ENCODE data around the gene STX4. TPM values are rescaled to one million over a fixed set of nuclear protein-coding genes. Genes with fewer than 3 reads are reported as not detected.

Gene STX4
- total and polyA plus RNA-seq, 9 of the 15 experiments (the other 6 are each of a cell fraction or from before 2014, with no cell fraction given) = 3.2 to 48.0 (median 21.5) TPM

DNA sequence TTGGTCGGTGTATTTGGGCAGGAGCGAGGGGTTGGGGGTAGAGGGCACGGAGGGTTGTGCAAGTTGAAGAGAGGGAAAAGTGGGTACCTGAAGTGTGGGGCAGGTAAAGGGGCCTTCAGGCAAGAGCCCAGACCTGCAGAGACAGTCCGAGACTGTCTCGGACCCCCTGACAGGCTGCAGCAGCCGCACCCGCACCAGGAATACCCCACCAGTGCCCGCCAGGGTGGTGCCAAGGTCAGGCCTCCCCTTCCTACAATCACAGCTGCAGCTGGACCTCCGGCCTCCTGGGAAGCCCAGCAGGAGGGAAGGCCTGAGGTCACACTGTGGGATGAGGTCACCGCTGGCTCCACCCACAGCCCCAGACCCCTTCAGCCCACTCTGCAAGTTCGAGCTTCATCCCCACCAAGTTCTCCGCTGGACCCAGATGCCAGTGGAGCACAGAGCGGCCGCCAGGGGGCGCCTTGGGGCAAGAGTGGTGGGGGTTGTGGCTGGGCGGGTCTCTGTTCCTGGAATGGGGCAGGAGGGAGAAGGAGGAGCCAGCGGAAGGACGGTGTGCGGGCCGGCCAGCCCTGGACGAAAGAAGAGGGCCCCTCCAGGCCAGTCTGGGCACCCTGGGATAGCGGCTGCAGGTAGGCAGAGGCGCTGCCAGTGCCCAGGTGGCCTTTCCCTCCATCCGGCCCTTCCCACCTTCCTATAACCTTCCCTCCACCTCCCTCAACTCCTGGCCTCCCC lies 48.5 kb upstream of the STX4 start, which contains the start of gene HSD3B7 (continued):
- TF ChIP-seq, protein P1, sequence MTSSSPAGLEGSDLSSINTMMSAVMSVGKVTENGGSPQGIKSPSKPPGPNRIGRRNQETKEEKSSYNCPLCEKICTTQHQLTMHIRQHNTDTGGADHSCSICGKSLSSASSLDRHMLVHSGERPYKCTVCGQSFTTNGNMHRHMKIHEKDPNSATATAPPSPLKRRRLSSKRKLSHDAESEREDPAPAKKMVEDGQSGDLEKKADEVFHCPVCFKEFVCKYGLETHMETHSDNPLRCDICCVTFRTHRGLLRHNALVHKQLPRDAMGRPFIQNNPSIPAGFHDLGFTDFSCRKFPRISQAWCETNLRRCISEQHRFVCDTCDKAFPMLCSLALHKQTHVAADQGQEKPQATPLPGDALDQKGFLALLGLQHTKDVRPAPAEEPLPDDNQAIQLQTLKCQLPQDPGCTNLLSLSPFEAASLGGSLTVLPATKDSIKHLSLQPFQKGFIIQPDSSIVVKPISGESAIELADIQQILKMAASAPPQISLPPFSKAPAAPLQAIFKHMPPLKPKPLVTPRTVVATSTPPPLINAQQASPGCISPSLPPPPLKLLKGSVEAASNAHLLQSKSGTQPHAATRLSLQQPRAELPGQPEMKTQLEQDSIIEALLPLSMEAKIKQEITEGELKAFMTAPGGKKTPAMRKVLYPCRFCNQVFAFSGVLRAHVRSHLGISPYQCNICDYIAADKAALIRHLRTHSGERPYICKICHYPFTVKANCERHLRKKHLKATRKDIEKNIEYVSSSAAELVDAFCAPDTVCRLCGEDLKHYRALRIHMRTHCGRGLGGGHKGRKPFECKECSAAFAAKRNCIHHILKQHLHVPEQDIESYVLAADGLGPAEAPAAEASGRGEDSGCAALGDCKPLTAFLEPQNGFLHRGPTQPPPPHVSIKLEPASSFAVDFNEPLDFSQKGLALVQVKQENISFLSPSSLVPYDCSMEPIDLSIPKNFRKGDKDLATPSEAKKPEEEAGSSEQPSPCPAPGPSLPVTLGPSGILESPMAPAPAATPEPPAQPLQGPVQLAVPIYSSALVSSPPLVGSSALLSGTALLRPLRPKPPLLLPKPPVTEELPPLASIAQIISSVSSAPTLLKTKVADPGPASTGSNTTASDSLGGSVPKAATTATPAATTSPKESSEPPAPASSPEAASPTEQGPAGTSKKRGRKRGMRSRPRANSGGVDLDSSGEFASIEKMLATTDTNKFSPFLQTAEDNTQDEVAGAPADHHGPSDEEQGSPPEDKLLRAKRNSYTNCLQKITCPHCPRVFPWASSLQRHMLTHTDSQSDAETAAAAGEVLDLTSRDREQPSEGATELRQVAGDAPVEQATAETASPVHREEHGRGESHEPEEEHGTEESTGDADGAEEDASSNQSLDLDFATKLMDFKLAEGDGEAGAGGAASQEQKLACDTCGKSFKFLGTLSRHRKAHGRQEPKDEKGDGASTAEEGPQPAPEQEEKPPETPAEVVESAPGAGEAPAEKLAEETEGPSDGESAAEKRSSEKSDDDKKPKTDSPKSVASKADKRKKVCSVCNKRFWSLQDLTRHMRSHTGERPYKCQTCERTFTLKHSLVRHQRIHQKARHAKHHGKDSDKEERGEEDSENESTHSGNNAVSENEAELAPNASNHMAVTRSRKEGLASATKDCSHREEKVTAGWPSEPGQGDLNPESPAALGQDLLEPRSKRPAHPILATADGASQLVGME (CRISPR knock-in tag; IDR thresholded peaks at IDR 0.05) = no peak
- TF ChIP-seq MAZ (CRISPR knock-in tag; conservative IDR thresholded peaks at IDR 0.05 in 1 of 2, IDR thresholded peaks at IDR 0.05 in 1 of 2) (peak; percentile 86 to 97), ZSCAN29 (IDR thresholded peaks at IDR 0.05) (no peak), ZBTB17 (CRISPR knock-in tag; IDR thresholded peaks at IDR 0.05) (no peak), HIVEP1 (CRISPR knock-in tag; IDR thresholded peaks at IDR 0.05) (no peak), PHF8 (IDR thresholded peaks at IDR 0.05; ENCODE audit: borderline replicate concordance, low read length) (peak; percentile 63; the same call in 1 of the 2 replicates), PHB (CRISPR knock-in tag; IDR thresholded peaks at IDR 0.05) (no peak), CHD4 (IDR thresholded peaks at IDR 0.05; ENCODE audit: insufficient read depth, insufficient replicate concordance, low read depth, low read length, poor library complexity, severe bottlenecking) (no peak), PHF21A (IDR thresholded peaks at IDR 0.05; ENCODE audit: borderline replicate concordance, low read depth) (peak; percentile 29; the same call in 1 of the 2 replicates), ATF7 (IDR thresholded peaks at IDR 0.05) (no peak; the same call in 1 of the 2 replicates), CREM (IDR thresholded peaks at IDR 0.05; ENCODE audit: low read depth) (peak; percentile 62; the same call in 1 of the 2 replicates)
- TF ChIP-seq, protein P2, sequence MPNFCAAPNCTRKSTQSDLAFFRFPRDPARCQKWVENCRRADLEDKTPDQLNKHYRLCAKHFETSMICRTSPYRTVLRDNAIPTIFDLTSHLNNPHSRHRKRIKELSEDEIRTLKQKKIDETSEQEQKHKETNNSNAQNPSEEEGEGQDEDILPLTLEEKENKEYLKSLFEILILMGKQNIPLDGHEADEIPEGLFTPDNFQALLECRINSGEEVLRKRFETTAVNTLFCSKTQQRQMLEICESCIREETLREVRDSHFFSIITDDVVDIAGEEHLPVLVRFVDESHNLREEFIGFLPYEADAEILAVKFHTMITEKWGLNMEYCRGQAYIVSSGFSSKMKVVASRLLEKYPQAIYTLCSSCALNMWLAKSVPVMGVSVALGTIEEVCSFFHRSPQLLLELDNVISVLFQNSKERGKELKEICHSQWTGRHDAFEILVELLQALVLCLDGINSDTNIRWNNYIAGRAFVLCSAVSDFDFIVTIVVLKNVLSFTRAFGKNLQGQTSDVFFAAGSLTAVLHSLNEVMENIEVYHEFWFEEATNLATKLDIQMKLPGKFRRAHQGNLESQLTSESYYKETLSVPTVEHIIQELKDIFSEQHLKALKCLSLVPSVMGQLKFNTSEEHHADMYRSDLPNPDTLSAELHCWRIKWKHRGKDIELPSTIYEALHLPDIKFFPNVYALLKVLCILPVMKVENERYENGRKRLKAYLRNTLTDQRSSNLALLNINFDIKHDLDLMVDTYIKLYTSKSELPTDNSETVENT (CRISPR knock-in tag; IDR thresholded peaks at IDR 0.05) = 0 out of 2 replicates have a peak, but pooled peaks have one; percentile 57
- TF ChIP-seq, protein P3, sequence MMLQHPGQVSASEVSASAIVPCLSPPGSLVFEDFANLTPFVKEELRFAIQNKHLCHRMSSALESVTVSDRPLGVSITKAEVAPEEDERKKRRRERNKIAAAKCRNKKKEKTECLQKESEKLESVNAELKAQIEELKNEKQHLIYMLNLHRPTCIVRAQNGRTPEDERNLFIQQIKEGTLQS (IDR thresholded peaks at IDR 0.05) = no peak
- TF ChIP-seq, protein P3 (CRISPR knock-in tag; conservative IDR thresholded peaks at IDR 0.05) = no peak
- TF ChIP-seq, protein P4, sequence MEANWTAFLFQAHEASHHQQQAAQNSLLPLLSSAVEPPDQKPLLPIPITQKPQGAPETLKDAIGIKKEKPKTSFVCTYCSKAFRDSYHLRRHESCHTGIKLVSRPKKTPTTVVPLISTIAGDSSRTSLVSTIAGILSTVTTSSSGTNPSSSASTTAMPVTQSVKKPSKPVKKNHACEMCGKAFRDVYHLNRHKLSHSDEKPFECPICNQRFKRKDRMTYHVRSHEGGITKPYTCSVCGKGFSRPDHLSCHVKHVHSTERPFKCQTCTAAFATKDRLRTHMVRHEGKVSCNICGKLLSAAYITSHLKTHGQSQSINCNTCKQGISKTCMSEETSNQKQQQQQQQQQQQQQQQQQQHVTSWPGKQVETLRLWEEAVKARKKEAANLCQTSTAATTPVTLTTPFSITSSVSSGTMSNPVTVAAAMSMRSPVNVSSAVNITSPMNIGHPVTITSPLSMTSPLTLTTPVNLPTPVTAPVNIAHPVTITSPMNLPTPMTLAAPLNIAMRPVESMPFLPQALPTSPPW (CRISPR knock-in tag; IDR thresholded peaks at IDR 0.05) = peak; percentile 88
- TF ChIP-seq, protein P5, sequence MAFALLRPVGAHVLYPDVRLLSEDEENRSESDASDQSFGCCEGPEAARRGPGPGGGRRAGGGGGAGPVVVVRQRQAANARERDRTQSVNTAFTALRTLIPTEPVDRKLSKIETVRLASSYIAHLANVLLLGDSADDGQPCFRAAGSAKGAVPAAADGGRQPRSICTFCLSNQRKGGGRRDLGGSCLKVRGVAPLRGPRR (CRISPR knock-in tag; IDR thresholded peaks at IDR 0.05) = no peak

Data from K562 (cell line).